ENCODE data around the gene OR4C3.
"Not testable (repeated sequence)": the region's sequence is repeated elsewhere in the genome, so short reads cannot be mapped to it uniquely, and the experiment has no call there.

The OR4C3 gene

GRCh38 chr11:48324620-48325019 lies at the start of gene OR4C3:
Gene OR4C3, plus strand, starts transcription at chr11:48324920. Its CDS starts 102 bp downstream, at chr11:48325022.
- not testable (repeated sequence) for DNase-seq

DNA sequence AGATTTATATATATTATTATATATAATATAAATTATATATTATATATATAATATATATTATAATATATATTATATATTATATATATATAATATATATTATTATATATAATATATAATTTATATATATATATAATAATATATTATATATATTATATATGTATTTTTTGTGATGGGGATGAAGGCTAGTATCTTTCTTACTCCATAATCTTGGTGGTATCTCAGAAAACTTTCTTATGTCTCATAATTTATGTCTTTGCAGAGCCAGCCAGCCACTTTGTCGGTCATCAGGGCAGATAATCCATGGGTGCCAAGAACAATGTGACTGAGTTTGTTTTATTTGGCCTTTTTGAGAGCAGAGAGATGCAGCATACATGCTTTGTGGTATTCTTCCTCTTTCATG lies 18.8 kb upstream of the OR4C3 start, which contains the start of gene OR4S1:
Gene OR4S1 (plus strand): TSS at position 301 of the 400 bp plus-strand sequence. CDS start 0 bp downstream, at position 301.
- DNase-seq = no peak

GRCh38 chr11:48307760-48308386 lies 16.8 kb upstream of the OR4C3 start:
- DNase-seq = no peak

- not testable (repeated sequence) for DNase-seq
Observed at GRCh38 chr11:48313590-48313989, 11.1 kb upstream of the OR4C3 start.

DNA sequence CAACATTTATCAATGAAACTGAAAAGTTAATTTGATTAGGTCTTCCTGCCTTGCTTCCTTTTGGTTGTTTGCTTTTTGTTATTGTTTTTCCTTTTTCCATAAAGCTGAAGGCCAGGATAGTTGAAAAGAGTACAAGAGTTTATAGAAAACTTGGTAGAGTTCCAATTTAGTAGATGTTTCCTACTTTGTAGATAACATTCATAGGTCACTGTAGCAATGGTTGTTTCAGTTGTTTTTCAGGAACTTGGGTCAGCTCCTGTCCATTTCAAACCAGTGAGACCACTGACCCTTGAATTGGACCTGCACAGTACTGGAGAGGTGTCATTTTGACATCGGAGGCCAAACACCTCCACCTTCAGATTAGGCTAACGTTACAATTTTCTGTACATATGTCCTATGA lies 4.9 kb upstream of the OR4C3 start:
- not testable (repeated sequence) for DNase-seq

DNA sequence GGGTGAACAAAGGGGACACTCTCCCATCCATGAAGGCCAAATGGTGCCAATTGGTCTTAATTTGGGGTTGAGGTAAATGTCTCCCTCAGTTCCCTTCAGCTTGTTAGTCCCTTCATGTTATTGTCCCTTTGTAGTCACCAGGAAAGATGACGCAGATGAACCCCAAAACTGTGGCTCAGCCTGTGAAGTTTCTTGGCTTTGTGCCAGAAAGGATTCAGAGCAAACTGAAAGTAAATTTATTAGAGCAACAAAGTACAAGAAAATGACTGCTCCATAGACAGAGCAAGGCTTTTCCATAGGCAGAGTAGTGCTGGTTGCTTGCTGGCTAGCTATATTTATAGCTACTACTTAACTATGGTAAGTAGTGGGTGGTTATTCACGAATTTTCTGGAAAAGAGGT lies 16.7 kb downstream of the OR4C3 start:
- DNase-seq = no peak

GRCh38 chr11:48342505-48342904 lies 17.8 kb downstream of the OR4C3 start:
- not testable (repeated sequence) for DNase-seq

- not testable (repeated sequence) for DNase-seq
Observed at GRCh38 chr11:48346286-48346685, 21.6 kb downstream of the OR4C3 start.

DNA sequence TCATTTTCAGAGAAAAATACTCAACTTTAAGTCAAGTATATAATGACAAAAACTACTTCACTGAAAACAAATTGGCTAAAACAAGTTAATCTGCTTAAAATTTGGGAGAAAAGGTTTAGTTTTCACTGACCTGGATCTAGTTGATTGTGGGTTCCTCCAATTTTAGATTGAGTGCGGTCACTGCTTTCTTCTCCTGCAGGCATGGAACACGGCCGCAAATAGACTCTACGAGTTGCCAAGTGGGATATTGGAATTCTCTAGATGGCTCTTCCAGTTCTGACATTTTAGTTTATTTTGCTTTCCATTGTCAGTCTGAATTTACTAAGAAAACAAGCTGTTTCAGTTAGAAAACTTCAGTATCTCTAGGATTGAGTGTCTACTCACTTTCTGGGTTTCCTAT lies 29.3 kb downstream of the OR4C3 start:
- no peak for DNase-seq

DNA sequence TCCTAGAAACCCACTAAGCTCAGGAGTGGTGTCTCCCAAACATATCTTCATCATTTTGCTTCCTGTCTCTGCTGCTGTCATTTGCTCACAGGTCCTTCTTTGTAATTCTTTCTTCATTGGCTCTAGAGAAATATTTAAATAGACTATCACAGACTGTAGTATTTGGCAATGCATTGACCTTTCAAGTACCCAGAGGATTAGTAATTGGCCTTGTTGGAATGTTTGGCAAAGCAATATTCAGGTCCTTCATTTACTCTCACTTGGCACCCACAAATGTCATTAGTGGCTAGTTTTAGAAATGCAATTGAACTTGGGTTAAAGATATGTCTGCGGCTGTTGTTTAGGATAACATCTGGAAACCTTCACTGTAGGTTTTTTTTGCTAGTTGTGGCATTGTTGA lies 30.0 kb downstream of the OR4C3 start:
- no peak for DNase-seq

DNA sequence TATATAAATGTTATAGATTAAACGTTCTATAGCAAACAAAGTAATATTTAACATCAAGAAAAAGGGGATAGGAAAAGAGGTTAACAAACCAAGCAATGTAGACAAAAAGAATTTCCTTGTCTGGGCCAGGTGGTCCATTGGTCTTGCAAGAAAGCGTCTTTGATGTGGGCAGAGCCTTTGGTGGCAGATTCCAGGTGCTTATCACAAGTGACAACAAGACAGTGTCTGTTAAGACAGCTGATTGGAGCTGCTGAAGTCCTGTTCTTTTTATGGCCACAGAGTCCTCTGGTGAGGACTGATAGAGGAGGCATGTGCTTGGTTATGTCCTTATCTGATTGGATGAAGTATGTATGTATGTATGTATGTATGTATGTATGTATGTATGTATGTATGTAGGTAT lies 36.6 kb downstream of the OR4C3 start:
- DNase-seq = not testable (repeated sequence)

- DNase-seq = no peak
Observed at GRCh38 chr11:48366365-48366764, 41.6 kb downstream of the OR4C3 start, which contains the start of gene OR4C5. Gene OR4C5, minus strand, starts transcription at chr11:48366465. Its CDS starts 0 bp downstream, at chr11:48366465.
